Stomach (tissue), 4 donors: ENCODE data around the gene IL16.

ENCODE experiments used
- EP300 ChIP-seq: sonication (generic); formaldehyde crosslinking; IDR thresholded peaks from one replicate; pipeline ENCODE4 v1.6.1; 2017; ENCODE audit warnings: antibody characterized with exemption
- POLR2A ChIP-seq, 4 donors: fragments of 450-650 bp; IDR thresholded peaks; one replicate each; pipeline ENCODE4 v1.6.1; 2016; ENCODE audit warnings: antibody characterized with exemption in 4 of 4, control low read depth in 2 of 4, mild to moderate bottlenecking in 1 of 4, moderate library complexity in 1 of 4
- POLR2AphosphoS5 ChIP-seq, 3 donors: sonication (generic); formaldehyde crosslinking; IDR thresholded peaks; one replicate each; pipeline ENCODE4 v1.6.1; 2016; ENCODE audit warnings: antibody characterized with exemption in 3 of 3
- TF ChIP-seq, protein P1 (sequence below), 7 experiments: fragments of 450-650 bp in 4 of 7; fragments of 200-600 bp in 3 of 7; sonication (generic) in 3 of 7; IDR thresholded peaks; one replicate each; pipeline ENCODE4 v1.5.1; 2016 to 2019; ENCODE audit warnings: antibody characterized with exemption in 7 of 7, control low read depth in 2 of 7, mild to moderate bottlenecking in 1 of 7

DNA sequence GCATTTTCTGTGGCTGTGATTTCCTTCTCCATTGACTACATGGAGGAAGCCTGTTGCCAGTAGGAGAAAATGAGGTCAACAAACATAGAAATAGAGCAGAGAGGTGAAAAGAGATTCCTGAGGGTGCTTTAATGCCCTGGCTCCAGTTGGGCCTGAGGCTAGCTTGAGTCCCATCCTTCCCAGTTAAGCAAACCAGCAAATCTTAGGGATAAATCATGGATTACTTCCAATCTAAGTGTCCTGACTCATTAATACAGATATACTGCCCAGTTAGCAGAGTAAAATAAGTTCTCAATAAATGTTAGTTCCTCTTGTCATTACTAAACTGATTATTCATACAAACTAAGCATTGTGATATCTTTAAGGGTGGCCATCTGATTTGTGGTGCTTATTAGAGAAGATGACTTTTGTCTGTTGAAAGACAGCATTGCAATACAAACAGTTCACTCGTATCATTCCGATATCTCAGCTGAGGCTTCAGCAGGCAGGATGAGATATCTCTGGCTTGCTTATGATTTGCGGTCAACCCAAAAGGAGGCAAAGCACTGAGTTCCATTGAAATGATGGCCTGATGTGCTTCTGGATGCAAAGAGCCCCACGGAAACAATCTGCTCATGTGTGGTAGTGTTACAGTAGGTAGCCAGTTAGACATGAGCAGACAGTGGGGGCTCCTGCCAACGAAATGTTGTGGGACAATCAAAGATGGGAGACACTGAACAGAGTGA lies 133.8 kb downstream of the IL16 start:
- TF ChIP-seq, protein P1, sequence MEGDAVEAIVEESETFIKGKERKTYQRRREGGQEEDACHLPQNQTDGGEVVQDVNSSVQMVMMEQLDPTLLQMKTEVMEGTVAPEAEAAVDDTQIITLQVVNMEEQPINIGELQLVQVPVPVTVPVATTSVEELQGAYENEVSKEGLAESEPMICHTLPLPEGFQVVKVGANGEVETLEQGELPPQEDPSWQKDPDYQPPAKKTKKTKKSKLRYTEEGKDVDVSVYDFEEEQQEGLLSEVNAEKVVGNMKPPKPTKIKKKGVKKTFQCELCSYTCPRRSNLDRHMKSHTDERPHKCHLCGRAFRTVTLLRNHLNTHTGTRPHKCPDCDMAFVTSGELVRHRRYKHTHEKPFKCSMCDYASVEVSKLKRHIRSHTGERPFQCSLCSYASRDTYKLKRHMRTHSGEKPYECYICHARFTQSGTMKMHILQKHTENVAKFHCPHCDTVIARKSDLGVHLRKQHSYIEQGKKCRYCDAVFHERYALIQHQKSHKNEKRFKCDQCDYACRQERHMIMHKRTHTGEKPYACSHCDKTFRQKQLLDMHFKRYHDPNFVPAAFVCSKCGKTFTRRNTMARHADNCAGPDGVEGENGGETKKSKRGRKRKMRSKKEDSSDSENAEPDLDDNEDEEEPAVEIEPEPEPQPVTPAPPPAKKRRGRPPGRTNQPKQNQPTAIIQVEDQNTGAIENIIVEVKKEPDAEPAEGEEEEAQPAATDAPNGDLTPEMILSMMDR (IDR thresholded peaks at IDR 0.05): no peak
- TF ChIP-seq EP300 (no peak), POLR2A (IDR thresholded peaks at IDR 0.05) (no peak), POLR2AphosphoS5 (IDR thresholded peaks at IDR 0.05) (no peak)
